Activated T-cell treated with anti-CD3 and anti-CD28 coated beads, Interleukin-2, amount 50 U/mL, for 48 hours (primary cell): Measurements from ENCODE around the gene MANBA.

Experiments
- DNase-seq, 2 experiments: peaks; one replicate each; pipeline ENCODE4 v3.0.0-alpha.2; 2020

MANBA gene

GRCh38 chr4:102586002-102586643 is 174.6 kb downstream of the MANBA start:
- DNase-seq, result no peak

DNA sequence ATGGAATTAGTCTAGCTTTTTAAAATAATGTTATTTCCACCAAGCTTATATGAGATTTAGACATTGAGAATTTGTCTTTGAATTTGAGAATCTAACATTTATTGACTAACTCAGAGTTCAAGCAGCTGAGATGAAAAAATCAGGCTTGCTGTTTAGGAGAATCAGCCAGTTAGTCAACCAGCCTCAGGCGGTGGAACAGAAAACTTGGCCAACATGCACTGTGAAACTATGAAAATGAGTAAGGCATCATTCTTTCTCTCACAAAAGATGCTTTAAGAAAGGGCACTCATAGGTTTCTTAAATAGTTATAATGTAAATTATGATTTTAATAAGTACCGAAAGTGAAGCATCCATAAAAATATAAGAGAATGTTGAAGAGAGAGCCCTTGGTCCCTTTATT is 175.4 kb downstream of the MANBA start:
- peak in 1 of 2 experiments; percentile 52 for DNase-seq

DNA sequence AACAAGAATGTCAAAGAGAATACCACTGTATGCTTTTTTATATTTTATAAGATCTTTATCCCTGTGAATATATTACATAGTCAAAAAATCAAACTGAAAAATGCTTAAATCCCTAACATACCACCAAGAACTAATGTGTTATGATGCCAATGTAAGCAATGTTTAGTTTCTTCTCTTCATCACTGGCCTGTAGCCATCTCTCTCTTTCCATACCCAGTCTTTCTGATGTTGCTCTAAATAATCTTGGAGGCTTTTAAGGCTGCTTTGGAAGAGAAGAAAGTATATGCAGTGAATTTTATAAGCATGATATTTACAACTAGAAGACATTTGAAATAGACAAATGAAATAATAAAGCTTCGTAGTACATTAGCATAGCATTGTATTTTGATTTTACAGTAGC is 176.7 kb downstream of the MANBA start:
- DNase-seq, result no peak
